Hepatocyte (in vitro differentiated cells): ENCODE results near the gene FOLR1. TPM values are rescaled to one million over a fixed set of nuclear protein-coding genes. Genes with fewer than 3 reads are reported as not detected.
"Not testable (repeated sequence)": the region's sequence is repeated elsewhere in the genome, so short reads cannot be mapped to it uniquely, and the experiment has no call there.

Experiments used
- DNase-seq: peaks from one replicate; pipeline ENCODE4 v3.0.0-alpha.2; 2016; ENCODE audit warnings: low spot score
- H2AFZ ChIP-seq: fragments of 200-600 bp; sonication (generic); 2 replicates; pipeline ENCODE4 v1.6.0; 2016; ENCODE audit warnings: antibody characterized with exemption, mild to moderate bottlenecking
- H3K27ac ChIP-seq: fragments of 200-600 bp; sonication (generic); 2 replicates; pipeline ENCODE4 v1.5.1; 2016; ENCODE audit warnings: mild to moderate bottlenecking
- H3K27me3 ChIP-seq: fragments of 200-600 bp; sonication (generic); 2 replicates; pipeline ENCODE4 v1.6.1; 2016
- H3K36me3 ChIP-seq: fragments of 200-600 bp; sonication (generic); replicated peaks from 2 replicates; pipeline ENCODE4 v1.5.1; 2016; ENCODE audit warnings: low read depth; ENCODE audit not compliant: insufficient read depth
- H3K4me1 ChIP-seq: fragments of 200-600 bp; sonication (generic); 2 replicates; pipeline ENCODE4 v1.5.1; 2016; ENCODE audit warnings: mild to moderate bottlenecking, moderate library complexity; ENCODE audit not compliant: insufficient read depth
- H3K4me2 ChIP-seq: fragments of 200-600 bp; sonication (generic); 2 replicates; pipeline ENCODE4 v1.6.0; 2016
- H3K4me3 ChIP-seq: fragments of 200-600 bp; sonication (generic); 2 replicates; pipeline ENCODE4 v1.5.1; 2016; ENCODE audit warnings: mild to moderate bottlenecking
- H3K79me2 ChIP-seq: fragments of 200-600 bp; sonication (generic); 2 replicates; pipeline ENCODE4 v1.6.0; 2017; ENCODE audit warnings: mild to moderate bottlenecking
- H3K9me2 ChIP-seq: fragments of 200-600 bp; sonication (generic); replicated peaks from 2 replicates; pipeline ENCODE4 v1.6.0; 2017; ENCODE audit warnings: mild to moderate bottlenecking; ENCODE audit not compliant: insufficient read depth
- H3K9me3 ChIP-seq: fragments of 200-600 bp; sonication (generic); 2 replicates; pipeline ENCODE4 v1.5.1; 2016; ENCODE audit warnings: low read depth, mild to moderate bottlenecking
- H4K20me1 ChIP-seq: fragments of 200-600 bp; sonication (generic); 2 replicates; pipeline ENCODE4 v1.6.0; 2016; ENCODE audit warnings: mild to moderate bottlenecking; ENCODE audit not compliant: insufficient read depth, poor library complexity, severe bottlenecking
- EZH2 ChIP-seq: fragments of 200-600 bp; sonication (generic); IDR thresholded peaks from 2 replicates; pipeline ENCODE4 v1.6.1; 2016; ENCODE audit warnings: antibody characterized with exemption, mild to moderate bottlenecking, borderline replicate concordance
- EZH2phosphoT487 ChIP-seq: fragments of 200-600 bp; sonication (generic); IDR thresholded peaks from one replicate; pipeline ENCODE4 v1.6.1; 2018; ENCODE audit warnings: antibody characterized with exemption, mild to moderate bottlenecking, low read depth, moderate library complexity; ENCODE audit not compliant: unreplicated experiment, severe bottlenecking
- WGBS: methylation state at CpG from one replicate; pipeline ENCODE4 v1.1.6; 2016; ENCODE audit warnings: low lambda C conversion rate; ENCODE audit errors: missing lambda C conversion rate; 5-methylcytosine and 5-hydroxymethylcytosine counted together
- polyA plus RNA-seq: library from polyadenylated mRNA; unstranded; fragments of >200 nt; fragmentation: Nextera tagmentation; extraction: Ambion mirVana; gene quantifications from 2 replicates; pipeline ENCODE4 v1.2.1, GENCODE V29; 2016
- total RNA-seq: library from RNA; depleted of rRNA; stranded (reverse); fragments of >200 nt; gene quantifications from 2 replicates; pipeline ENCODE4 v1.2.3, GENCODE V29; 2014
- TF ChIP-seq, protein P1 (sequence below): fragments of 200-600 bp; sonication (generic); IDR thresholded peaks from 2 replicates; pipeline ENCODE4 v1.5.1; 2016; ENCODE audit warnings: antibody characterized with exemption, mild to moderate bottlenecking; ENCODE audit not compliant: poor library complexity

Gene FOLR1
- total and polyA plus RNA-seq, 2 experiments from 2014 or later: 13.4 to 19.9 TPM

DNA sequence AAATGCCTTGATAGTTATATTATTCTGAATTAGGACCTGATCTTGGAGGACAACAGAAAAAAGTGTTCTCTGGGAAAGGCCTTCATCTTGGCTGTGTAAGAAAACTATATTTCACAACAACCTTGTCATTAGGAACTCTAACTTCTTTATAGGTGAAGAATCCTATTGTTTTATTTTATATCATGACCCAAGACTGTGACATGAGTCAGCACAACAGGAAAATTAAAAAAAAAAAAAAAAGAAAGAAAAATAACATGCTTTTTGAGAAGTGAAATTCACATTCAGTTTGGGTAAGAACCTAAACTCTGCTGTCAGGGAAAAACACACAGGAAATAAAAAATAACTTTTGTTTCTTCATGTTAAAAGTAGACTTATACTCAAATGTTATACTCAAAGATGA lies 12.9 kb downstream of the FOLR1 start:
- Histone ChIP-seq H3K79me2 (no peaks in the 10 kb centered on the region), H4K20me1 (no peaks in the 10 kb centered on the region), H3K27me3 (no peaks in the 10 kb centered on the region), H3K4me1 (no peaks in the 10 kb centered on the region), H3K4me2 (no peak overlapping the region), H3K36me3 (no peaks in the 10 kb centered on the region), H3K9me3 (peaks cover 3% of the 10 kb centered on the region), H3K4me3 (no peak overlapping the region), H3K9me2 (no peaks in the 10 kb centered on the region), H3K27ac (no peak overlapping the region), H2AFZ (no peak overlapping the region)
- no peak for DNase-seq
- TF ChIP-seq EZH2phosphoT487 (no peak), EZH2 (no peak)
- TF ChIP-seq, protein P1, sequence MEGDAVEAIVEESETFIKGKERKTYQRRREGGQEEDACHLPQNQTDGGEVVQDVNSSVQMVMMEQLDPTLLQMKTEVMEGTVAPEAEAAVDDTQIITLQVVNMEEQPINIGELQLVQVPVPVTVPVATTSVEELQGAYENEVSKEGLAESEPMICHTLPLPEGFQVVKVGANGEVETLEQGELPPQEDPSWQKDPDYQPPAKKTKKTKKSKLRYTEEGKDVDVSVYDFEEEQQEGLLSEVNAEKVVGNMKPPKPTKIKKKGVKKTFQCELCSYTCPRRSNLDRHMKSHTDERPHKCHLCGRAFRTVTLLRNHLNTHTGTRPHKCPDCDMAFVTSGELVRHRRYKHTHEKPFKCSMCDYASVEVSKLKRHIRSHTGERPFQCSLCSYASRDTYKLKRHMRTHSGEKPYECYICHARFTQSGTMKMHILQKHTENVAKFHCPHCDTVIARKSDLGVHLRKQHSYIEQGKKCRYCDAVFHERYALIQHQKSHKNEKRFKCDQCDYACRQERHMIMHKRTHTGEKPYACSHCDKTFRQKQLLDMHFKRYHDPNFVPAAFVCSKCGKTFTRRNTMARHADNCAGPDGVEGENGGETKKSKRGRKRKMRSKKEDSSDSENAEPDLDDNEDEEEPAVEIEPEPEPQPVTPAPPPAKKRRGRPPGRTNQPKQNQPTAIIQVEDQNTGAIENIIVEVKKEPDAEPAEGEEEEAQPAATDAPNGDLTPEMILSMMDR: no peak

DNA sequence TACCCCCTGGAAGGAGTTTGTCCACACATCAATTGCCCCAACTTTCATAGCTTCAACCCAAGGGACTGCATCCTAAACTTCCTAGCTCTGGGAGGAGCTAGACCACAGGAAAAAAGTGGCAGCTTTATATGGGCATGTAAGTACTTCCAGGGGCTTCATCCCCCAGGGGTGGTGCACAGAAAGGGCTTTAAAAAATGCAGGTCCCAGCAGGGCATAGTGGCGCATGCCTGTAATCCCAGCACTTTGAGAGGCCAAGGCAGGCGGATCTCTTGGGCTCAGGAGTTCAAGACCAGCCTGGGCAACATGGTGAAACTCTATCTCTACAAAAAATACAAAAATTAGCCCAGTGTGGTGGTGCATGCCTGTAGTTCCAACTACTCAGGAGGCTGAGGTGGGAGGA lies 14.9 kb downstream of the FOLR1 start:
- not testable (repeated sequence) for H3K27me3 ChIP-seq, H4K20me1 ChIP-seq, H3K4me2 ChIP-seq, H3K36me3 ChIP-seq, DNase-seq, H3K79me2 ChIP-seq, H3K27ac ChIP-seq, H3K4me3 ChIP-seq, H3K9me2 ChIP-seq, H2AFZ ChIP-seq, H3K9me3 ChIP-seq, H3K4me1 ChIP-seq
- WGBS: 77% methylated on average over 2 of the region's 2 CpGs

DNA sequence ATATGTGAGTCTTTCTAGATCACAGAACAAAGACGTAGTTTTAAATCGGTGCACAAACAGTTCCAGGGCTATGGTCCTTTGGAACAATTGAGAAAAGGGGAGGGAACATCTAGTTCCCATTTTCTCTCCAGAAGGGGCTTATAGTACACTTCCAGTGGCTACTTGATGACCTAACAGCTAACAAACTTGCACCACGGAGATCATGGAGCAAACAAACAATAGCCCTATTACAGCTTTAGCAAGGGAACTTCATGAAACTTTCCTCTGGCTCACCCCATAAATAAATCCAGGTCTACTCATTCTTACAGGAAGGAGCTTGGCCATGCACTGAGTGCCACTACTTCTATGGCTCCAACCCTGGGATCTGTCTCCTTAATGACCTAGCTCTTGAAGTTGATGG lies 16.3 kb downstream of the FOLR1 start:
- Histone ChIP-seq H3K27me3 (no peaks in the 10 kb centered on the region), H3K9me2 (no peaks in the 10 kb centered on the region), H3K36me3 (no peaks in the 10 kb centered on the region), H3K27ac (no peak overlapping the region), H4K20me1 (no peaks in the 10 kb centered on the region), H3K4me1 (no peaks in the 10 kb centered on the region), H3K9me3 (peaks cover 4% of the 10 kb centered on the region), H3K4me2 (no peak overlapping the region), H3K4me3 (no peak overlapping the region), H2AFZ (no peak overlapping the region), H3K79me2 (no peaks in the 10 kb centered on the region)
- DNase-seq: no peak
- TF ChIP-seq EZH2 (no peak), EZH2phosphoT487 (no peak)
- TF ChIP-seq, protein P1: no peak
- 86% methylated on average over 3 of the region's 3 CpGs for WGBS

DNA sequence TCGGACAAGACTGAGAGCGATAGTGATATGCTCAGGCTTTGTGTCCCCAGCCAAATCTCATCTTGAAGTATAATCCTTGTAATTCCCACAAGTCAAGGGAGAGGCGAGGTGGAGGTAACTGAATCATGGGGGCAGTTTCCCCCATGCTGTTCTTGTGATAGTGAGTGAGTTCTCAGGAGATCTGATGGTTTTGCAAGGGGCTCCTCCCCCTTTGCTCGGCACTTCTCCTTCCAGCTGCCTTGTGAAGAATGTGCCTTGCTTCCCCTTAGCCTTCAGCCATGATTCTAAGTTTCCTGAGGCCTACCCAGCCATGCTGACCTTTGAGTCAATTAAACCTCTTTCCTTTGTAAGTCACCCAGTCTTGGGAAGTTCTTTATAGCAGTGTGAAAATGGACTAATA lies 17.2 kb downstream of the FOLR1 start:
- WGBS: 70% methylated on average over 4 of the region's 4 CpGs
- no peak overlapping the region for H3K27ac ChIP-seq
- H3K27me3 ChIP-seq: peaks cover under 1% of the 10 kb centered on the region
- H3K9me2 ChIP-seq: no peaks in the 10 kb centered on the region
- no peak overlapping the region for H3K4me3 ChIP-seq
- no peaks in the 10 kb centered on the region for H3K4me1 ChIP-seq
- no peak for DNase-seq
- H3K36me3 ChIP-seq: no peaks in the 10 kb centered on the region
- peaks cover 4% of the 10 kb centered on the region for H3K9me3 ChIP-seq
- no peaks in the 10 kb centered on the region for H4K20me1 ChIP-seq
- H2AFZ ChIP-seq: no peak overlapping the region
- no peak for TF ChIP-seq EZH2phosphoT487
- TF ChIP-seq, protein P1: no peak
- TF ChIP-seq EZH2: no peak
- no peak overlapping the region for H3K4me2 ChIP-seq
- H3K79me2 ChIP-seq: no peaks in the 10 kb centered on the region
